PC-3 (cell line): ENCODE data around the gene KRTAP19-5. TPM values are rescaled to one million over a fixed set of nuclear protein-coding genes. Genes with fewer than 3 reads are reported as not detected.
A peak's percentile ranks its signal among the peaks of the same experiment; 100 is the strongest.

Experiments
- ATAC-seq: fragments of 200-7000 bp; cut with Tn5 transposase; 2 replicates; pipeline ENCODE4 v1.9.1; 2020; ENCODE audit warnings: mild to moderate bottlenecking, moderate library complexity
- Bru-seq: library from RNA; stranded (reverse); fragments of 400-500 nt; gene quantifications from one replicate; lab custom pipeline; 2021; lab: Mats Ljungman, UMichigan
- BruChase-seq, 2 experiments: library from RNA; stranded (reverse); fragments of 400-500 nt; gene quantifications; one replicate each; lab custom pipeline; 2021; lab: Mats Ljungman, UMichigan
- BruUV-seq: library from RNA; stranded (reverse); fragments of 400-500 nt; replicated peaks from 2 replicates; lab custom pipeline; 2021; lab: Mats Ljungman, UMichigan
- CTCF ChIA-PET: fragments of 300-600 bp; sonication (Branson Sonifier 250); formaldehyde crosslinking; loops from one replicate; lab custom pipeline; 2022; ENCODE audit warnings: antibody characterized with exemption; lab: Charles Lee
- POLR2A ChIA-PET: fragments of 300-600 bp; sonication (Branson Sonifier 250); formaldehyde crosslinking; loops from one replicate; lab custom pipeline; 2022; ENCODE audit warnings: antibody characterized with exemption; ENCODE audit not compliant: unreplicated experiment; lab: Charles Lee
- DNase-seq: peaks from one replicate; pipeline ENCODE4 v3.0.0-alpha.2; 2015
- H2AFZ ChIP-seq: fragments of 300-600 bp; sonication (generic); 2 replicates; pipeline ENCODE4 v1.6.0; 2016; ENCODE audit warnings: antibody characterized with exemption, low read length
- H3F3A ChIP-seq: fragments of 300-600 bp; sonication (generic); one replicate; pipeline ENCODE4 v1.6.0; 2017; ENCODE audit warnings: antibody characterized with exemption, low read length, control low read depth, mild to moderate bottlenecking; ENCODE audit not compliant: unreplicated experiment
- H3K27ac ChIP-seq: fragments of 300-600 bp; sonication (generic); 2 replicates; pipeline ENCODE4 v1.5.1; 2016; ENCODE audit warnings: mild to moderate bottlenecking, low read length
- H3K27me3 ChIP-seq: fragments of 300-600 bp; sonication (generic); 2 replicates; pipeline ENCODE4 v1.6.1; 2016; ENCODE audit warnings: low read length, mixed read lengths
- H3K36me3 ChIP-seq: fragments of 300-600 bp; sonication (generic); 2 replicates; pipeline ENCODE4 v1.6.1; 2016; ENCODE audit warnings: low read depth, mixed run types, low read length, mixed read lengths
- H3K4me1 ChIP-seq: fragments of 300-600 bp; sonication (generic); 2 replicates; pipeline ENCODE4 v1.5.1; 2016; ENCODE audit warnings: low read length; ENCODE audit not compliant: insufficient read depth
- H3K4me2 ChIP-seq: fragments of 300-600 bp; sonication (generic); 2 replicates; pipeline ENCODE4 v1.6.0; 2016; ENCODE audit warnings: low read length
- H3K4me3 ChIP-seq: fragments of 300-600 bp; sonication (generic); 2 replicates; pipeline ENCODE4 v1.5.1; 2016; ENCODE audit warnings: mild to moderate bottlenecking, low read length, mixed read lengths
- H3K79me2 ChIP-seq: fragments of 300-600 bp; sonication (generic); 2 replicates; pipeline ENCODE4 v1.6.1; 2017; ENCODE audit warnings: low read length, mixed read lengths
- H3K9ac ChIP-seq: fragments of 300-600 bp; sonication (generic); 2 replicates; pipeline ENCODE4 v1.6.0; 2016; ENCODE audit warnings: mild to moderate bottlenecking, low read length
- H3K9me2 ChIP-seq: fragments of 300-600 bp; sonication (generic); replicated peaks from 2 replicates; pipeline ENCODE4 v1.6.1; 2016; ENCODE audit warnings: mixed run types, low read length, mixed read lengths
- H3K9me3 ChIP-seq: fragments of 300-600 bp; sonication (generic); 2 replicates; pipeline ENCODE4 v1.6.1; 2016; ENCODE audit warnings: low read length, mixed read lengths
- H4K20me1 ChIP-seq: fragments of 300-600 bp; sonication (generic); 2 replicates; pipeline ENCODE4 v1.6.1; 2016; ENCODE audit warnings: low read length, mixed read lengths
- CTCF ChIP-seq: fragments of 300-600 bp; sonication (generic); conservative IDR thresholded peaks from 2 replicates; pipeline ENCODE4 v1.5.1; 2017; ENCODE audit warnings: antibody characterized with exemption, low read depth, mild to moderate bottlenecking, low read length
- EZH2 ChIP-seq: fragments of 300-600 bp; sonication (generic); IDR thresholded peaks from one replicate; pipeline ENCODE4 v1.6.1; 2017; ENCODE audit warnings: antibody characterized with exemption, mild to moderate bottlenecking, low read length; ENCODE audit not compliant: unreplicated experiment
- EZH2phosphoT487 ChIP-seq: fragments of 300-600 bp; sonication (generic); IDR thresholded peaks from 2 replicates; pipeline ENCODE4 v1.6.1; 2018; ENCODE audit warnings: mild to moderate bottlenecking, antibody characterized with exemption, low read length, borderline replicate concordance
- intact Hi-C: fragments of 100-400 bp; cut with micrococcal nuclease; formaldehyde crosslinking; loops from 2 replicates; pipeline ENCODE4 v1.9.0; 2023
- long read RNA-seq: library from polyadenylated mRNA; unstranded; transcript quantifications from one replicate; pipeline ENCODE4 v2.0.0, GENCODE V29; 2021; ENCODE audit not compliant: unreplicated experiment
- total RNA-seq: library from RNA; depleted of rRNA; stranded (reverse); fragments of >200 nt; gene quantifications from 2 replicates; pipeline ENCODE4 v1.2.3, GENCODE V29; 2014; rRNA removed

KRTAP19-5 gene
- not detected in 2 replicates for total RNA-seq
- not detected for Bru-seq, nascent RNA
- BruChase-seq, experiment 1, labeled RNA remaining after a 6-hour chase, result not detected
- not detected for BruChase-seq, experiment 2, labeled RNA remaining after a 2-hour chase
- long read RNA-seq, result 0 reads

- BruUV-seq, result no TSS peak
- intact Hi-C loops, result loop anchor here (10.0 kb wide), 1 partner anchor 157 kb away; the partner anchor contains the start of gene KRTAP23-1
- Histone ChIP-seq H3K4me3 (no peak within 1 kb of the TSS), H2AFZ (no peak within 1 kb of the TSS), H3K9ac (no peak within 1 kb of the TSS), H3K4me2 (no peak within 1 kb of the TSS), H3K27ac (no peak within 1 kb of the TSS), H3K4me1 (no peaks in the 10 kb centered on the region), H3K27me3 (no peaks in the 10 kb centered on the region; the same call in 1 of the 2 replicates), H4K20me1 (no peaks in the 10 kb centered on the region), H3F3A (no peaks in the 10 kb centered on the region), H3K79me2 (no peaks in the 10 kb centered on the region), H3K9me3 (no peaks in the 10 kb centered on the region), H3K36me3 (no peaks in the 10 kb centered on the region), H3K9me2 (no peaks in the 10 kb centered on the region)
- POLR2A ChIA-PET, result no interaction called here
- TF ChIP-seq EZH2, result no peak
- no peak for TF ChIP-seq EZH2phosphoT487
- TF ChIP-seq CTCF, result no peak
- CTCF ChIA-PET, result no interaction called here
- ATAC-seq (no peak), DNase-seq (no peak)
These were observed at the start of gene KRTAP19-5 for GRCh38 chr21:30502041-30502440. Gene KRTAP19-5, minus strand, starts transcription at chr21:30502141. Its CDS starts 51 bp downstream, at chr21:30502090.

GRCh38 chr21:30541764-30542163, 39.8 kb upstream of the KRTAP19-5 start, which contains the start of gene KRTAP19-6:
Gene KRTAP19-6, minus strand, starts transcription at chr21:30541864. Its CDS starts 31 bp downstream, at chr21:30541833.
- ChIA-PET POLR2A (no interaction called here), CTCF (no interaction called here)
- H3K9ac ChIP-seq, result no peak within 1 kb of the TSS
- no peaks in the 10 kb centered on the region for H3K4me1 ChIP-seq
- no peaks in the 10 kb centered on the region for H3K79me2 ChIP-seq
- BruUV-seq, result no TSS peak
- no peak for TF ChIP-seq CTCF
- TF ChIP-seq EZH2, result no peak
- TF ChIP-seq EZH2phosphoT487, result no peak
- no peak within 1 kb of the TSS for H3K4me3 ChIP-seq
- no peaks in the 10 kb centered on the region for H3K36me3 ChIP-seq
- no peaks in the 10 kb centered on the region for H3K27me3 ChIP-seq
- H3K9me3 ChIP-seq, result no peaks in the 10 kb centered on the region
- no peak for ATAC-seq
- no peak within 1 kb of the TSS for H2AFZ ChIP-seq
- no peaks in the 10 kb centered on the region for H4K20me1 ChIP-seq
- no peak within 1 kb of the TSS for H3K27ac ChIP-seq
- H3F3A ChIP-seq, result no peaks in the 10 kb centered on the region
- no peak for DNase-seq
- H3K9me2 ChIP-seq, result no peaks in the 10 kb centered on the region
- intact Hi-C loops, result no loop called here
- H3K4me2 ChIP-seq, result no peak within 1 kb of the TSS

- DNase-seq (peak; percentile 43), ATAC-seq (0 out of 2 replicates have a peak, but pooled peaks have one; percentile 27)
- Histone ChIP-seq H3K4me1 (no peaks in the 10 kb centered on the region), H3K27me3 (no peaks in the 10 kb centered on the region), H3K9me2 (no peaks in the 10 kb centered on the region), H3F3A (no peaks in the 10 kb centered on the region), H3K36me3 (no peaks in the 10 kb centered on the region), H3K4me2 (no peak overlapping the region), H3K9ac (no peak overlapping the region), H3K4me3 (no peak overlapping the region), H2AFZ (no peak overlapping the region), H4K20me1 (no peaks in the 10 kb centered on the region), H3K79me2 (no peaks in the 10 kb centered on the region), H3K27ac (no peak overlapping the region), H3K9me3 (no peaks in the 10 kb centered on the region)
- intact Hi-C loops, result no loop called here
- TF ChIP-seq CTCF (no peak), EZH2 (no peak), EZH2phosphoT487 (no peak)
- ChIA-PET POLR2A (no interaction called here), CTCF (no interaction called here)
- BruUV-seq, result no TSS peak
These were observed 16.9 kb upstream of the KRTAP19-5 start for GRCh38 chr21:30518876-30519275.
